WTC11 (cell line): Measurements from ENCODE around the gene CDYL. TPM values are rescaled to one million over a fixed set of nuclear protein-coding genes. Genes with fewer than 3 reads are reported as not detected.

Experiments
- ATAC-seq: fragments of 200-7000 bp; cut with Tn5 transposase; 2 replicates; pipeline ENCODE4 v1.10.0; 2021; ENCODE audit warnings: mild to moderate bottlenecking, moderate library complexity
- CTCF ChIA-PET: fragments of 300-600 bp; sonication (Branson Sonifier 250); formaldehyde crosslinking; loops from one replicate; lab custom pipeline; 2021; ENCODE audit warnings: antibody characterized with exemption; lab: Charles Lee
- POLR2A ChIA-PET: fragments of 350-600 bp; sonication (Branson Sonifier 250); formaldehyde crosslinking; loops from one replicate; lab custom pipeline; 2021; ENCODE audit warnings: antibody characterized with exemption; lab: Charles Lee
- DNase-seq: peaks from one replicate; pipeline ENCODE4 v3.0.0; 2021; ENCODE audit warnings: low spot score
- H3K27ac Mint-ChIP-seq: 2 replicates; pipeline ENCODE4 v1.8.0; 2021; ENCODE audit warnings: mixed read lengths
- H3K27me3 Mint-ChIP-seq: 2 replicates; pipeline ENCODE4 v1.8.0; 2021; ENCODE audit warnings: low read depth, mild to moderate bottlenecking, moderate library complexity, mixed read lengths
- H3K36me3 Mint-ChIP-seq: 2 replicates; pipeline ENCODE4 v1.8.0; 2021; ENCODE audit warnings: mixed read lengths
- H3K4me1 Mint-ChIP-seq: 2 replicates; pipeline ENCODE4 v1.8.0; 2022; ENCODE audit warnings: mixed read lengths
- H3K4me3 Mint-ChIP-seq: 2 replicates; pipeline ENCODE4 v1.8.0; 2021; ENCODE audit warnings: mild to moderate bottlenecking, moderate library complexity, mixed read lengths
- H3K9me3 Mint-ChIP-seq: 2 replicates; pipeline ENCODE4 v1.8.0; 2021; ENCODE audit warnings: mixed read lengths
- ATF3 ChIP-seq: sonication (generic); formaldehyde crosslinking; conservative IDR thresholded peaks from 2 replicates; pipeline ENCODE4 v1.8.1; 2022; ENCODE audit warnings: mild to moderate bottlenecking, missing genetic modification reagents
- E2F4 ChIP-seq: sonication (generic); formaldehyde crosslinking; IDR thresholded peaks from 2 replicates; pipeline ENCODE4 v1.8.1; 2022; ENCODE audit warnings: low read depth, mild to moderate bottlenecking, moderate library complexity, missing genetic modification reagents, borderline replicate concordance
- E2F5 ChIP-seq: sonication (generic); formaldehyde crosslinking; IDR thresholded peaks from 2 replicates; pipeline ENCODE4 v1.8.1; 2022; ENCODE audit warnings: mild to moderate bottlenecking, moderate library complexity, missing genetic modification reagents
- ELF4 ChIP-seq: sonication (generic); formaldehyde crosslinking; IDR thresholded peaks from 2 replicates; pipeline ENCODE4 v1.8.1; 2022; ENCODE audit warnings: low read depth, mild to moderate bottlenecking, moderate library complexity, missing genetic modification reagents
- ETV6 ChIP-seq: sonication (generic); formaldehyde crosslinking; IDR thresholded peaks from 2 replicates; pipeline ENCODE4 v1.8.1; 2022; ENCODE audit warnings: mild to moderate bottlenecking, missing genetic modification reagents
- FOXK1 ChIP-seq: sonication (generic); formaldehyde crosslinking; IDR thresholded peaks from 2 replicates; pipeline ENCODE4 v1.8.0; 2022; ENCODE audit warnings: mild to moderate bottlenecking, moderate library complexity, missing genetic modification reagents
- IRF2 ChIP-seq: sonication (generic); formaldehyde crosslinking; IDR thresholded peaks from 2 replicates; pipeline ENCODE4 v1.8.0; 2022; ENCODE audit warnings: low read depth, missing genetic modification reagents, borderline replicate concordance
- JAZF1 ChIP-seq: fragments of 250-450 bp; sonication (Bioruptor Pico); IDR thresholded peaks from 2 replicates; pipeline ENCODE4 v1.9.0; 2021; ENCODE audit warnings: moderate library complexity, mild to moderate bottlenecking, inconsistent platforms
- NFE2L1 ChIP-seq: sonication (generic); formaldehyde crosslinking; IDR thresholded peaks from 2 replicates; pipeline ENCODE4 v1.8.1; 2023; ENCODE audit warnings: missing genetic modification reagents
- PRRX2 ChIP-seq: fragments of 250-450 bp; sonication (Bioruptor Pico); IDR thresholded peaks from 2 replicates; pipeline ENCODE4 v1.8.0; 2021; ENCODE audit warnings: mild to moderate bottlenecking
- RORB ChIP-seq: fragments of 250-450 bp; sonication (Bioruptor Pico); IDR thresholded peaks from 2 replicates; pipeline ENCODE4 v1.9.0; 2021; ENCODE audit warnings: mild to moderate bottlenecking
- SMAD3 ChIP-seq: sonication (generic); formaldehyde crosslinking; IDR thresholded peaks from 2 replicates; pipeline ENCODE4 v1.8.0; 2022; ENCODE audit warnings: missing genetic modification reagents, mild to moderate bottlenecking, borderline replicate concordance
- SMAD4 ChIP-seq: sonication (generic); formaldehyde crosslinking; IDR thresholded peaks from 2 replicates; pipeline ENCODE4 v1.8.0; 2022; ENCODE audit warnings: mild to moderate bottlenecking, missing genetic modification reagents
- ZNF138 ChIP-seq: sonication (generic); formaldehyde crosslinking; conservative IDR thresholded peaks from 2 replicates; pipeline ENCODE4 v1.8.1; 2022; ENCODE audit warnings: mild to moderate bottlenecking, moderate library complexity, missing genetic modification reagents
- ZNF232 ChIP-seq: sonication (generic); formaldehyde crosslinking; IDR thresholded peaks from 2 replicates; pipeline ENCODE4 v1.8.0; 2022; ENCODE audit warnings: mild to moderate bottlenecking, missing genetic modification reagents
- ZNF317 ChIP-seq: sonication (generic); formaldehyde crosslinking; IDR thresholded peaks from 2 replicates; pipeline ENCODE4 v1.8.1; 2023; ENCODE audit warnings: low read depth, mild to moderate bottlenecking, moderate library complexity, missing genetic modification reagents, borderline replicate concordance
- ZNF416 ChIP-seq: fragments of 250-450 bp; sonication (Bioruptor Pico); IDR thresholded peaks from 2 replicates; pipeline ENCODE4 v1.9.0; 2021; ENCODE audit warnings: mild to moderate bottlenecking, inconsistent platforms
- total RNA-seq: library from RNA; stranded (reverse); gene quantifications from 3 replicates; pipeline ENCODE4 v1.2.3, GENCODE V29; 2021
- TF ChIP-seq, protein P1 (sequence below): sonication (generic); formaldehyde crosslinking; IDR thresholded peaks from 2 replicates; pipeline ENCODE4 v1.8.1; 2022; ENCODE audit warnings: mild to moderate bottlenecking, missing genetic modification reagents, moderate library complexity, borderline replicate concordance
- TF ChIP-seq, protein P2 (sequence below): fragments of 250-450 bp; sonication (Bioruptor Pico); IDR thresholded peaks from 2 replicates; pipeline ENCODE4 v1.9.0; 2021; ENCODE audit warnings: moderate library complexity, mild to moderate bottlenecking, inconsistent platforms, borderline replicate concordance

Gene CDYL
- total RNA-seq, 1 experiment from 2014 or later = 92.0 TPM

DNA sequence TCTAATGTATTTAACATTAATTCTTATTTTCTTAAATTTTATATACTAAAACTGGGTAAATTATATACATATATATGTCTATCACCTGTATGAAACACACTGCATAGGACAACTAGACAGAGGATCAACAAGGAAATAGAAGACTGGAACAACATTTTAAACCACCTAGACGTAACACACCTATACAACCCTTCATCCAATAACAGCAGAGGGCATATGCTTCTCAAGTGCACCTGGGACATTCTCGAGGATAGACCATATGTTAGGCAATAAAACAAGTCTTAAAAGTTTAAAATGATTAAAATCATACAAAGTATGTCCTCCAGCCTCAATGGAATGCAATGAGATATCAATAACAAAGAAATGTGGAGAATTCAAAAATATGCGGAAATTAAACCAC lies 182.4 kb downstream of the CDYL start:
- Mint-ChIP-seq H3K27me3 (no peaks in the 10 kb centered on the region), H3K4me1 (peaks cover 23% of the 10 kb centered on the region), H3K36me3 (peaks cover 19% of the 10 kb centered on the region), H3K27ac (no peak overlapping the region), H3K9me3 (no peaks in the 10 kb centered on the region), H3K4me3 (no peak overlapping the region)
- DNase-seq = no peak
- TF ChIP-seq NFE2L1 (CRISPR knock-in tag) (no peak), PRRX2 (CRISPR knock-in tag) (no peak), ATF3 (no peak), RORB (CRISPR knock-in tag) (no peak), JAZF1 (CRISPR knock-in tag) (no peak), FOXK1 (CRISPR knock-in tag) (no peak), ETV6 (CRISPR knock-in tag) (no peak), SMAD4 (no peak), E2F4 (CRISPR knock-in tag) (no peak), ZNF317 (CRISPR knock-in tag) (no peak), SMAD3 (CRISPR knock-in tag) (no peak), ZNF232 (CRISPR knock-in tag) (no peak), E2F5 (CRISPR knock-in tag) (no peak), ZNF416 (no peak)
- TF ChIP-seq, protein P1, sequence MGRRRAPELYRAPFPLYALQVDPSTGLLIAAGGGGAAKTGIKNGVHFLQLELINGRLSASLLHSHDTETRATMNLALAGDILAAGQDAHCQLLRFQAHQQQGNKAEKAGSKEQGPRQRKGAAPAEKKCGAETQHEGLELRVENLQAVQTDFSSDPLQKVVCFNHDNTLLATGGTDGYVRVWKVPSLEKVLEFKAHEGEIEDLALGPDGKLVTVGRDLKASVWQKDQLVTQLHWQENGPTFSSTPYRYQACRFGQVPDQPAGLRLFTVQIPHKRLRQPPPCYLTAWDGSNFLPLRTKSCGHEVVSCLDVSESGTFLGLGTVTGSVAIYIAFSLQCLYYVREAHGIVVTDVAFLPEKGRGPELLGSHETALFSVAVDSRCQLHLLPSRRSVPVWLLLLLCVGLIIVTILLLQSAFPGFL (CRISPR knock-in tag) = no peak
- POLR2A ChIA-PET = no interaction called here
- CTCF ChIA-PET = interaction anchor here (1.1 to 2.3 kb wide), 6 partner anchors 21 to 72 kb away, joined by 3 to 18 read pairs (median 7); partner anchors contain the start of gene RPP40
- ATAC-seq = no peak

- TF ChIP-seq ZNF232 (CRISPR knock-in tag) (no peak), IRF2 (no peak), ELF4 (CRISPR knock-in tag) (no peak), ZNF138 (no peak), E2F5 (CRISPR knock-in tag) (no peak)
- TF ChIP-seq, protein P2, sequence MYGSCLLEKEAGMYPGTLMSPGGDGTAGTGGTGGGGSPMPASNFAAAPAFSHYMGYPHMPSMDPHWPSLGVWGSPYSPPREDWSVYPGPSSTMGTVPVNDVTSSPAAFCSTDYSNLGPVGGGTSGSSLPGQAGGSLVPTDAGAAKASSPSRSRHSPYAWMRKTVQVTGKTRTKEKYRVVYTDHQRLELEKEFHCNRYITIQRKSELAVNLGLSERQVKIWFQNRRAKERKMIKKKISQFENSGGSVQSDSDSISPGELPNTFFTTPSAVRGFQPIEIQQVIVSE (CRISPR knock-in tag) = no peak
- Mint-ChIP-seq H3K9me3 (no peaks in the 10 kb centered on the region), H3K36me3 (no peaks in the 10 kb centered on the region), H3K27me3 (no peaks in the 10 kb centered on the region), H3K27ac (no peak overlapping the region), H3K4me3 (no peak overlapping the region), H3K4me1 (peaks cover 32% of the 10 kb centered on the region)
- POLR2A ChIA-PET = no interaction called here
- ATAC-seq (no peak), DNase-seq (no peak)
- CTCF ChIA-PET = interaction anchor here (0.6 kb wide), 2 partner anchors 37 to 445 kb away, joined by 4 read pairs; no protein-coding TSS in a partner anchor
Measured at GRCh38 chr6:4961322-4962168, 185.3 kb downstream of the CDYL start.
